Transverse colon (tissue), 3 donors: Measurements from ENCODE around the gene MYADML2.

Experiments
- CTCF ChIP-seq, 5 experiments: fragments of 200-600 bp in 3 of 5; fragments of 450-650 bp in 2 of 5; sonication (generic) in 3 of 5; IDR thresholded peaks; 1 replicate in 2 of 5; 2 replicates in 3 of 5; pipeline ENCODE4 v1.5.1; 2016 to 2017; ENCODE audit warnings: antibody characterized with exemption in 5 of 5, inconsistent platforms in 3 of 5, mild to moderate bottlenecking in 2 of 5, moderate library complexity in 1 of 5
- EP300 ChIP-seq: sonication (generic); formaldehyde crosslinking; IDR thresholded peaks from one replicate; pipeline ENCODE4 v1.6.1; 2017; ENCODE audit warnings: antibody characterized with exemption, low read depth
- POLR2A ChIP-seq: fragments of 450-650 bp; IDR thresholded peaks from one replicate; pipeline ENCODE4 v1.6.1; 2016; ENCODE audit warnings: antibody characterized with exemption, mild to moderate bottlenecking, moderate library complexity

GRCh38 chr17:81907219-81908145 lies 39.6 kb downstream of the MYADML2 start:
- no peak for TF ChIP-seq CTCF (IDR thresholded peaks at IDR 0.05)
- TF ChIP-seq EP300 = no peak
- no peak for TF ChIP-seq POLR2A
